ENCODE results near the gene ENPP6.

ENPP6 gene

GRCh38 chr4:184191267-184191666 is 26.4 kb downstream of the ENPP6 start:
- DNase-seq = no peak

DNA sequence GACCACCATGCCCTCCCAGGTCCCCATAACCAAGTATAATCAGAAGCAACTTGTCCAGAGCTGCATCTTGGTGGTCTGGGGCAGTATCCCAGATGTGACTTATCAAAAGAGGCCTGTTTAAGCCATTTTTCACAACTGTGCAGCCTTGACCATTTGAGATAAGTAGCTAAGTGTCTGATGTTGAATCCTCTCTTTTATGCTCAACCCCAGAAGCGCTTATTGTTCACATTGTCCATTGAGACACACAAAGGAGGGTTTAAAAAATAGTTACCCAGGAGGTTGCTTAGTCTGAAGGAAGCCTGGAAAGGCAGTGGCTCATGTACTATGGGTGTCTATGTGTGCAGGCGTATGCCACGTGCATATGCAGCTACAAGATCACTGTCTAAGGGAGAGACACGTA is 27.0 kb downstream of the ENPP6 start:
- no peak for DNase-seq

GRCh38 chr4:184189966-184190365 is 27.7 kb downstream of the ENPP6 start:
- no peak for DNase-seq

- DNase-seq = no peak
Measured at GRCh38 chr4:184188443-184189400, 29.0 kb downstream of the ENPP6 start.

- no peak for DNase-seq
Measured at GRCh38 chr4:184177271-184177670, 40.4 kb downstream of the ENPP6 start.

DNA sequence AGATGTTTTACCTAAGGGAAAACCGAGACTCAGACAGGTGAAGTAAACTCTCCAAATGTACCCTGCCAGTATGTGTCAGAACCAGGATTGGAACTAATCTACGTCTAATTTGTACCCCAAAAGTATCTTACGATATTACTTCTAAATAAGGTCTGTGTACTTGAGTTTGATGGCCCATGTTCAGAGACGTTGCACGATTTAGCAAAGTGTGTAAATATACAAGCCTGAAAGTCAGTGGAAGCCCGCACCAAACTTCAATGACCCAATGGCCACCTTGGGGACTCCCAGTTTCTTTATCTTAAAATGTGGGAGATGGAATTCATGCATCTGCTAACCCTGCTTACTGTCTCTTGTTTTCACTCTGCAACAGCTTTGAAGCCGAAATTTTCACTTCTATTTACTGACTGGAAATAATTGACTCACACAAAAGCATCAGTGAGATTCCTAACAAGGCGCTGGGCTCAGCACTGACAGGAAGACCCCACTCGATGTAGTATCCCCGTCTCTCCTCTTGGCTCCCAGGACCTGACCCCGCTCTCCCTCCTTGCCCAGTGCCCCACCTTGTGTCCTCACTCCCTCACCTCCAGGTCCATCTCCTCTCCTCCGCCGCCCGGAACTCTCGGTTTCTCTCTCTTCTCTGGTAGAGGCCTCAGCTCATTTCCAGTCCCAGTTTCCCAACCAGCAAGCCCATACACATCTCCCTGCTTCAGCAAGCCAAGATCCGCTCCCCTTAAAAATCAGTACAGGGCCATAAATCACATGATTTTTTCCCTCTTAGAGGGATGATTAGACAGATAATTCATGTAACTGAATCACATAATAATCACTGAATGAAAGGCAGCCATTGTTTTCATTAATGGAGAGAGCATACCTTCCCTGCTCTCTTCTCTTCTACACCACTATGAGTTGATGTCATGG is 42.8 kb downstream of the ENPP6 start:
- no peak for DNase-seq

GRCh38 chr4:184171011-184171410 is 46.7 kb downstream of the ENPP6 start:
- no peak for DNase-seq

GRCh38 chr4:184169225-184169867 is 48.3 kb downstream of the ENPP6 start:
- DNase-seq = no peak

DNA sequence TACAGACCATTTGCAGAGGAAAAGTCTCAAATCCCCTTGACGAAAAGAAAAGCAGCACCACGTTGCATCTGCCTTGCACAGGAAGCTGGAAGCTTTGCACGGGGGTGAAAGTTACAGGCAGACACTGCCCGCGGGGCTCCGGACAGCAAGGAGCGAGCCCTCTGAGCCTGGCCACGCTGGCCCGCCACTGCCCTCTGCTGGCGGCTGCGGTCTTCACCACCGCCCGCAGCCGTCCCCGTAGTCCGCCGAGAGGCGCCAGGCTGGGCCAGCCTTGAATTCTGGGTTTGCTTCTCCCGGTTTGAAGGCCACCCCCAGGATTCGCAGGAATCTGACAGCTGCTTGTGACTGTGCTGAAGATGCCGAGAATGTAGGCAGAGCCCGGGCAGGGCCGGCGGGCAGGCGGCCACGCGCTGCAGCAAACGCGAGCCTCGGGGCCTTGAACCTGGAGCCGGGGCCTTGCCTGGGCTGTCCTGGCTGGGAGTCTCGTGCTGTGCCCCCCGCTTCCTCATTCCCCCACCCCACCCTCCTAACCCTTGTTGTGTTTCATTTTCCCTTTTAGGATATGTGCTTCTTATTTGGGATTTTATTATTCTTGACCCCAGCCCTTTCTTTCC is 49.2 kb downstream of the ENPP6 start:
- peak; percentile 74 for DNase-seq

GRCh38 chr4:184167576-184167975 is 50.1 kb downstream of the ENPP6 start:
- no peak for DNase-seq

GRCh38 chr4:184166736-184167135 is 50.9 kb downstream of the ENPP6 start:
- no peak for DNase-seq

DNA sequence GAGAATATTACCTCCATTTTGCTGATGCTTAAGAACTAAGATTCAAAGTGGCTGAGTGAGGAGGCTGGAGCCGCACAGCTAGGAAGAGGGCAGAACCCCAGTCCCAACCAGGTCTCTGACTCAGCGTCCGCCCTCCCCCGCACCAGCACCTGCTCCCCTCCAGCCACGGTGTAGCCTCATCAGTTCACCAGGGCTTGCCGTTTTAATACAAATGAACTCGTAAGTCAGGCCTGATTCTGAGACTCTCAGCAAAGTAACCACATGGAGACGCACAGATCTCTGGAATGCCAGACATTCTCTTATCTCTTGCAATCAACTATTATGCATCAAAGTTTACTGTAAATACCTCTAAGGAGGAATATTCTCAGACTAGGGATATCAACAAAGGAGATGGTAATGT is 52.4 kb downstream of the ENPP6 start:
- no peak for DNase-seq

- no peak for DNase-seq
Measured at GRCh38 chr4:184163813-184164212, 53.9 kb downstream of the ENPP6 start.

GRCh38 chr4:184162596-184162995 is 55.1 kb downstream of the ENPP6 start:
- DNase-seq = no peak

- no peak for DNase-seq
Measured at GRCh38 chr4:184157322-184157721, 60.4 kb downstream of the ENPP6 start.

- no peak for DNase-seq
Measured at GRCh38 chr4:184156163-184156920, 61.3 kb downstream of the ENPP6 start.

GRCh38 chr4:184154199-184154598 is 63.5 kb downstream of the ENPP6 start:
- no peak for DNase-seq

GRCh38 chr4:184153781-184154180 is 63.9 kb downstream of the ENPP6 start:
- DNase-seq = no peak

- no peak for DNase-seq
Measured at GRCh38 chr4:184151988-184152485, 65.6 kb downstream of the ENPP6 start.

GRCh38 chr4:184150102-184150839 is 67.4 kb downstream of the ENPP6 start:
- DNase-seq = no peak

Data from right kidney (tissue), 1 donor.